H1 (cell line): Measurements from ENCODE around the gene ANO2. TPM values are rescaled to one million over a fixed set of nuclear protein-coding genes. Genes with fewer than 3 reads are reported as not detected.

Experiments used
- RFX5 ChIP-seq: IDR thresholded peaks from 2 replicates; pipeline ENCODE4 v1.6.1; 2011; ENCODE audit warnings: low read depth, low read length, improper control_type of control experiment, borderline replicate concordance
- SP4 ChIP-seq: IDR thresholded peaks from 2 replicates; pipeline ENCODE4 v1.6.1; 2012; ENCODE audit warnings: low read length, inconsistent platforms
- TAF7 ChIP-seq: optimal IDR thresholded peaks from 2 replicates; pipeline ENCODE3; 2011; ENCODE audit warnings: low read depth, mild to moderate bottlenecking, inconsistent platforms, low read length, moderate library complexity, borderline replicate concordance
- polyA plus RNA-seq, 7 experiments: library from polyadenylated mRNA; depleted of rRNA in 3 of 7; stranded (reverse) in 5 of 7; unstranded in 2 of 7; fragments of >200 nt in 5 of 7; fragments of 200-250 nt in 2 of 7; gene quantifications; 1 replicate in 5 of 7; 2 replicates in 1 of 7; 4 replicates in 1 of 7; pipeline versions ENCODE4 v1.2.1 to v1.2.3, GENCODE V29; 2011 to 2013; ENCODE audit warnings: missing spikeins in 2 of 7, mixed read lengths in 2 of 7
- total RNA-seq: library from RNA; stranded (reverse); fragmentation: NEBNext Ultra II Directional; extraction: Animal tissue kit (Norgen Biotek cat#: 25700); gene quantifications from 2 replicates; pipeline ENCODE4 v1.2.1, GENCODE V29; 2021

The ANO2 gene
- total and polyA plus RNA-seq, 2 of the 8 experiments (the other 6 are each of a cell fraction or from before 2014, with no cell fraction given), result 1.9 to 5.5 TPM

- no peak for TF ChIP-seq RFX5
- no peak for TF ChIP-seq TAF7
- TF ChIP-seq SP4, result no peak
Measured at GRCh38 chr12:5985471-5985870, 40.4 kb upstream of the ANO2 start (continued).
